AG20443 (cell line): ENCODE data around the gene STAB2.
"Not testable (repeated sequence)": the region's sequence is repeated elsewhere in the genome, so short reads cannot be mapped to it uniquely, and the experiment has no call there.

Source experiments
- DNase-seq: peaks from one replicate; pipeline ENCODE4 v3.0.0; 2012; ENCODE audit warnings: low spot score, mixed read lengths

The STAB2 gene

DNA sequence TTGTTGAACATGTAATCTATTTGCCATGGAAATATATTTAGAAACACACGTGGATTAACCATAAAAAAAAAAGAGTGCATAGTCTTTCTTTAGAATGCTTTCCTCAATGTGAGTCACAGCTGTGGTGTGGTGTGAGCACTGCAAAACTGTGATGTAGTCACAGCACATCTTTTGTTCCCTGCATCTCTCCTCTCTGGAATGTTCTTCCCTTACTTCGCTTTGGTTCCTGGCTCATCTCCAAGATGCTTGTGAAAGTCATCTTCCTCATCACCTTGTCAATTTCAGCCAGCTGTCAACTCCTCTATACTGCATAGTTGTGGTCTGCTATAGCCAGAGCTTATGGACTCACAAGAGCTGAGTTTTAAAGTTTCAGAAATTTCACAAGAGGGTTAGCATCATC is 60.2 kb downstream of the STAB2 start:
- DNase-seq, result peak; percentile 53

DNA sequence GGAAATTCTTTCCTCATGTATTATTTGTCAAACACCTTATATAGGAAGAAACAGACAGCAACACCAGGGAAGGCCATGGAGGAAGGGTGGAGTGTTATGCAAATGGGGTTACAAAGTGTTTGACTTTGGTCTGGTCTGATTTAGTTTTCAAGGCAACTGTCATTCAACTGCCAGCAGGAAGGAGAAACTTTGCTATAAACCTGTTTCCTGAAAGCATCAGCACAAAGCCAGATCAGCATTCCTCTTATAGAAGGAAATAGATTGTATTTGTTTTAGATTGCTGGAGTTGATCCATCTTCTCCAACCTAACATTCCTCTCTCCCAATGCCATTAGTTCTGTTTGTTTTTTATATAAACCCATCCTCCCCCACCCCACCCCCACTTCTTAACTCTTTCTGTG is 65.7 kb downstream of the STAB2 start:
- DNase-seq, result no peak

- not testable (repeated sequence) for DNase-seq
Measured at GRCh38 chr12:103653568-103654173, 66.6 kb downstream of the STAB2 start.

- DNase-seq, result no peak
Measured at GRCh38 chr12:103654816-103655215, 67.7 kb downstream of the STAB2 start.

DNA sequence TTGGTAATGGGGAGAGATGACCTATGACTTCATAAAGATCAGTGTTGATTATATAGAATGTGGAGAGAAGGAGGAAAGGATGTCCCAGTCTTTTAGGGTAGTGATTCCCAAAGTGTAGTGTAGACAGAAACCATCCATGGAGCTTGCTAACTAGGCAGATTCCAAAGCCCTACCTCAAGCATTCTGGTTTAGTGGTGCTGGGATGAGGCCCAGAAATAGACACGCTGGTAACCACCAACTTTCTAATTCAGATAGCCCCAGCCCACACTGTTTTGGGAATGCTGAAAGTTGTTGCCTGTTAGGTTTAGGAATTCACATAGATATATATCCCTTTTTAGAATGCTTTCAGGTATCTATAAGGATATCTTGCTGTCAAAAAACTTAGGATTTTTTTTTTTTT is 69.2 kb downstream of the STAB2 start:
- DNase-seq, result no peak

DNA sequence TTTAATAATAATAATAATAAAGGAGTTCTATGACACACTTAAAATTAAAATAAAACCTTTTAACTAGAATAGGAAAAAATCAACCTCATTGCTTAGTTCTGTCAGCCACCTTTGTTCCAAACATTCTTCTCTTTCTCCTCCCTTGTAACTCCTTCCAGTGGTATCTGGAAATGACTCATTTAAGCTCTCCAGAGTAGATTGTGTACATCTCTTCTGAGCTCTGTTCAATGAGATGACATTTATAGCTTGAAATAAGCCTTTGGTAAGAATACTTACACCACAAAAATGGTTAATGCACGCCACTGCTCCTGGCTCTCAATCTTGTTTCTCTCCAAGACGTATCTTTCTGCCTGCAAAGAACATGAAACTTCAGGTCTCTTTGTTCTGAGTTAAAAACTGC is 70.3 kb downstream of the STAB2 start:
- DNase-seq, result no peak

- DNase-seq, result no peak
Measured at GRCh38 chr12:103664626-103665025, 77.6 kb downstream of the STAB2 start.

GRCh38 chr12:103665971-103666370 is 78.9 kb downstream of the STAB2 start:
- DNase-seq, result no peak

GRCh38 chr12:103667125-103667524 is 80.1 kb downstream of the STAB2 start:
- DNase-seq, result no peak

GRCh38 chr12:103668520-103668919 is 81.4 kb downstream of the STAB2 start:
- DNase-seq, result no peak

GRCh38 chr12:103671367-103671766 is 84.3 kb downstream of the STAB2 start:
- no peak for DNase-seq

- DNase-seq, result no peak
Measured at GRCh38 chr12:103672401-103673119, 85.5 kb downstream of the STAB2 start.

- DNase-seq, result no peak
Measured at GRCh38 chr12:103673487-103673886, 86.4 kb downstream of the STAB2 start.

DNA sequence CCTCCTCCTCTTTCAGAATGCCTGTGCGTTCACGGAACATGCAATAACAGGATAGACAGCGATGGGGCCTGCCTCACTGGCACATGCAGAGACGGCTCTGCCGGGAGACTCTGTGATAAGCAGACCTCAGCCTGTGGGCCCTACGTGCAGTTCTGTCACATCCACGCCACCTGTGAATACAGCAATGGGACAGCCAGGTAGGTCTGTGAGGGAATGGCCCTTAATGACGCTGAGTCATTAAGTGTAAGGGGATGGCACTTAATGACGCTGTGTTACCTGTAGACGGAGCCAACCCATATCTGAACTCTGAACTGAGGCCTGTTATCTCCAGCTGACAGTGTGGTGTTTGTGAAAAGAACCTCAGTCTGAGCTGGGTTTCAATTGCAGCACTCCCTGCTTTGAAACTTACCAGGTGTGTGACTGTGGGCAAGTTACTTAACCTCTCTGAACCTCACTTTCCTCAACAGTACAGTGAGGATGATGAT is 86.9 kb downstream of the STAB2 start:
- DNase-seq, result no peak

DNA sequence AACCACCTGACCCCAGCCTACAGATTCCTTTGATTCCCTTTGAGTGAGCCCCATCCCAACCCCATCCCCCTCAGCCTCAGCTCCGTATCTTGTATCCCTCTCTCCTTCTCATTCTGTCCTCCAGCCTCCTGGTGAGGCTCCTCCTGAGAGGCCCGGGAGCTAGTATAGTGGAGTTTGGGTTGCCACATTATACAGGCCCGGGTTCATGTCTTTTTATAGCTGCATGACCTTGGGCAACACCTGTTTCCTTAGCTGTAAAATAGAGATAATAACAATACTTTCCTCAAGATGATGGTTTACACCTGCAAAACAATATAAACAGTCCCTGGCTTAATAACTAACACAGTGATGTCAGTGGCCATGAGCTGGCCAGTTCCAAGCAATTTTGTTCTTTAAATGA is 89.8 kb downstream of the STAB2 start:
- DNase-seq, result no peak

DNA sequence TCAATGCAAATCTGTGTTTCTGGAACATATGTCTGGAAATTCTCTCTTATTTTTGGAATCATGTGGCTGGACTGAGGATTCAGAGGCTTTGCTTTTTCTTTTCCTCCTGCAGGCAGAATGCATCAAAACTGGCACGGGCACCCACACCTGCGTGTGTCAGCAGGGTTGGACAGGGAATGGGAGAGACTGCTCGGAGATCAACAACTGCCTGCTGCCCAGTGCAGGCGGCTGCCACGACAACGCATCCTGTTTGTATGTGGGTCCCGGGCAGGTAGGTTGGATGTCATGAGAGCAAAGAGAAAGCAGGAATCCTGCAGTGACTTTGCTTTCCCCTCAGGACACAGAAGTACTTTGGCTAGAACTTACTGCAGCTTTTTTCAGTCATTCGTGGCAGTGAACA is 90.3 kb downstream of the STAB2 start:
- no peak for DNase-seq

DNA sequence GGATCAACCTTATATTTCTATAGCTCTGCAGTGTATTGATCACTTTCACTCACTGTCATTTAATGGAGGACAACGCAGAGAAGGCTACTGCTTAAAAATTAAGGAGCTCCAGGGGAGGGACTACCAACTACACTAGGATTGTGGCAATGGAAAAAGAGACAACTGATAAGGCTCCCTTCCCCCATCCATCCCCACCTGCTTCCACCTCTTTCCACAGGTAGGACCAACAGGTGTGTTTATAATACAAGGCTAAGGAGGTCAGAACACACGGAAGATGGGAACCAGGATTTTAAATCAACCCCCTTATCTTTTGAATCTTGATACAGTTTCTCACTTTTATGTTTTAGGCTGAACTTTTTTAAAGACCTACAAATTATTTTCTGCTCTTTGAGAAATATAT is 90.8 kb downstream of the STAB2 start:
- no peak for DNase-seq

DNA sequence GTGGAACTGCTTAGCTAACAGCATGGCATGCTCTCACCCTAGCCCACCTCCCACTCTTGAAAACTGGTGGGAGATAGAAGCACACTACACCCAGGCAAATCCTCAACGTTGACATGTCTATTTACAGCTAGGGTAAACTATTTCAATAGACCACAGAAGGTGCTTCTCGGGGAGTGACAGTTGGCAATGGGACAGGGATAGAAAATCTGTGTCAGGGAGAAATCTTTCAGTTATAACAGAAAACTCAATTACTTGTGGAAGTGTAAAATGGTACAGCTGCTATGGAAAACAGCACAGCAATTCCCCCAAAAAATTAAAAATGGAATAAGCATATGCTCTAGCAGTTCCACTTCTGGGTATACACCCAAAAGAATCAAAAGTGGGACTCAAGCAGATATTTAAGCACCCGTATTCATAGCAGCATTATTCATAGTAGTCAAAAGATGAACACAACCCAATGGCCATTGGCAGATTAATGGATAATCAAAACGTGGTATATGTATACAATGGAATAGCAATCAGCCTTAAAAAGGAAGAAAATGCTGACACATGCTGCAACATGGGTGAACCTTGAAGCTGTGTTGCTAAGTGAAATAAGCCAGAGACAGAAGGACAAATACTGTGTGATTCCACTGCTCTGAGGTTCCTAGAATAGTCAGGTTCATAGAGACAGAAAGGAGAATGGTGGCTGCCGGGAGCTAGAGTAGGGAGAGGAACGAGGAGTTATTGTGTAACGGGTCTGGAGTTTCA is 92.5 kb downstream of the STAB2 start:
- DNase-seq, result no peak

DNA sequence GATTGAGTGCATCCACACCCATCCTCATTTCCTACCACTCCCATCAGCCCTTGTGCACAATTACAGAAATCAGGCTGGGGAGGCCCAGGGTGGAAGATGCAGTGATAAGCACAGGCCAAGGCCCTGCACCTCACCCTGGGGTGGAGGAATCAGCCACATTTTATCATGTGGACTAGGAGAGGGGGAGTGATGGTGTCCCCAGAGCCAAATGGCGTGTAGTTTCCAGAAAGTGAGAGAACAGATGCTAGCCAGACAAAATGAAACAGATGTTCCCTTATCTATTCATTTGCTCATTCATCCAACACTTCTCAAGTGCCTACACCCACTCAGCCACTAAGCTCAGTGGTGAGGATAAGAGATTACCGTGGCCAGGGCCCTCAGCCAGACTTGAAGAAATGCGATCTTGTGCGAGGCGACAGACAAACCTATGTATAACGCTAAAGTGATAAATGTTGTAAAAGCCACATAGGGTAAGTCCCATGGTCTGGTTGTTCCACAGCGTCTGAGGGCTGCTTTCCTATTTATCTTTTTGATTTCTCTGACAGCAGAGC is 93.6 kb downstream of the STAB2 start:
- no peak for DNase-seq

GRCh38 chr12:103686026-103686425 is 99.0 kb downstream of the STAB2 start:
- DNase-seq, result no peak

DNA sequence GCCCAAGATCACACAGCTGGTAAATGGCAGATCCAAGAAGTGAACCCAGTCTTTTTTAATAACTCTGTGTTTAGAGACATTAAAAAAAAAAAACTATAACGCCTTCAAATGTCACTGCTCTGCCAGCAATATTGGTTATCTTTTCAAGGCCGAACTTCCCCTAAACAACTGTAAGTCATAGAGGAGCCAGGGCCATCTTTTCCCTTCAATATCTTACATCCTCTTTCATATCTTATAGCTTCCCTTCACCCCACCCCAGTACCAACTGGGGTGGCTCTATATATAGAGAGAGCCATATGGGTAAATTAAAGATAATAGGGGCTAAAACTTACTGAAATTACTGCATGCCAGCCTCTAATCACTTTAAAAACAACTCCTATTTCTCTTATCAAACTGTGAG is 100.2 kb downstream of the STAB2 start:
- no peak for DNase-seq

GRCh38 chr12:103688376-103689063 is 101.4 kb downstream of the STAB2 start:
- DNase-seq, result no peak
